Astrocyte of the cerebellum (primary cell): ENCODE data around the gene BLOC1S4.

ENCODE experiments used
- DNase-seq: peaks from one replicate; pipeline ENCODE4 v3.0.0-alpha.2; 2011; ENCODE audit warnings: low read depth
- H3K4me3 ChIP-seq: 2 replicates; pipeline ENCODE4 v1.5.1; 2011; ENCODE audit warnings: mild to moderate bottlenecking, low read depth, low read length, moderate library complexity
- in situ Hi-C: cut with HindIII; loops from 2 replicates; pipeline ENCODE4 v1.10.0; 2017; ENCODE audit warnings: low sequenced_read_pairs
- TF ChIP-seq, protein P1 (sequence below): IDR thresholded peaks from 2 replicates; pipeline ENCODE4 v1.5.1; 2012; ENCODE audit warnings: low read length, low read depth, moderate library complexity, mild to moderate bottlenecking; ENCODE audit errors: missing control alignments

The BLOC1S4 gene

GRCh38 chr4:6740347-6740746, 24.4 kb downstream of the BLOC1S4 start:
- no peak for DNase-seq
- TF ChIP-seq, protein P1, sequence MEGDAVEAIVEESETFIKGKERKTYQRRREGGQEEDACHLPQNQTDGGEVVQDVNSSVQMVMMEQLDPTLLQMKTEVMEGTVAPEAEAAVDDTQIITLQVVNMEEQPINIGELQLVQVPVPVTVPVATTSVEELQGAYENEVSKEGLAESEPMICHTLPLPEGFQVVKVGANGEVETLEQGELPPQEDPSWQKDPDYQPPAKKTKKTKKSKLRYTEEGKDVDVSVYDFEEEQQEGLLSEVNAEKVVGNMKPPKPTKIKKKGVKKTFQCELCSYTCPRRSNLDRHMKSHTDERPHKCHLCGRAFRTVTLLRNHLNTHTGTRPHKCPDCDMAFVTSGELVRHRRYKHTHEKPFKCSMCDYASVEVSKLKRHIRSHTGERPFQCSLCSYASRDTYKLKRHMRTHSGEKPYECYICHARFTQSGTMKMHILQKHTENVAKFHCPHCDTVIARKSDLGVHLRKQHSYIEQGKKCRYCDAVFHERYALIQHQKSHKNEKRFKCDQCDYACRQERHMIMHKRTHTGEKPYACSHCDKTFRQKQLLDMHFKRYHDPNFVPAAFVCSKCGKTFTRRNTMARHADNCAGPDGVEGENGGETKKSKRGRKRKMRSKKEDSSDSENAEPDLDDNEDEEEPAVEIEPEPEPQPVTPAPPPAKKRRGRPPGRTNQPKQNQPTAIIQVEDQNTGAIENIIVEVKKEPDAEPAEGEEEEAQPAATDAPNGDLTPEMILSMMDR, result no peak
- H3K4me3 ChIP-seq, result no peak overlapping the region
- in situ Hi-C loops, result no loop called here

- DNase-seq, result no peak
- in situ Hi-C loops, result no loop called here
- no peak overlapping the region for H3K4me3 ChIP-seq
- TF ChIP-seq, protein P1, result no peak
These were observed 26.5 kb downstream of the BLOC1S4 start for GRCh38 chr4:6742507-6742906.

- in situ Hi-C loops, result no loop called here
- DNase-seq, result no peak
- TF ChIP-seq, protein P1, result no peak
- no peak overlapping the region for H3K4me3 ChIP-seq
These were observed 27.0 kb downstream of the BLOC1S4 start for GRCh38 chr4:6742989-6743388.

DNA sequence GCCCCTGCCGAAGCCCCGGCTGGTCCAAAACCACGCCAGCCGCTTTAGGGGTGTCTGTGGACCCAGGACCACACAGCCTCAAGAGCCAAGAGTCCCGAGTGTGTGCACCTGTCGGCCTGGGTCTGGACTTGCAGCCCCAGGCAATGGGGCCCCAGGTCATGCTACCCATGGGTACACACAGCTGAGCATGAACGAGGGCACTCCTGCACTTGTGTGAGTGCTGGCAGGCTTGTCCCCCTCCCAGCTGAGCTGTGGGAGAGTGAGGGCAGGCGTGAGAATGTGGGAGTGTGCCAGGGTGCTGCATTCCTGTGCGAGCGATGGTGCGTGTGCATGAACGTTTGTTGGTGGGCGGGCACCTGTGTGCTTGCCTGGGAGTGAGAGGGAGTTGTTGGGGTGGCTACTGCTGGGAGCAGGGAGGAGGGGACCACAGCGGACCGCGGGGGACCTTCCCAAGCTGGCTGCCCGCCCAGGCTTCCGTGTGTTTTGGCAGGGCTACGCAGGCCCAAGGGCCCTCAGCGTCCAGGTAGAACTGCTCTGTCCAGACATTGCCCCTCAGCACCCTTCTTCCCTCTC, 30.8 kb downstream of the BLOC1S4 start:
- TF ChIP-seq, protein P1, result no peak
- H3K4me3 ChIP-seq, result no peak overlapping the region
- DNase-seq, result peak; percentile 6
- in situ Hi-C loops, result no loop called here

- in situ Hi-C loops, result no loop called here
- no peak for DNase-seq
- TF ChIP-seq, protein P1, result no peak
- no peak overlapping the region for H3K4me3 ChIP-seq
These were observed 31.5 kb downstream of the BLOC1S4 start for GRCh38 chr4:6747294-6748051.

- H3K4me3 ChIP-seq, result no peak overlapping the region
- in situ Hi-C loops, result no loop called here
- DNase-seq, result no peak
- TF ChIP-seq, protein P1, result no peak
These were observed 32.3 kb downstream of the BLOC1S4 start for GRCh38 chr4:6748286-6748685.
